GM12878 (cell line): ENCODE results near the gene LIN7C. TPM values are rescaled to one million over a fixed set of nuclear protein-coding genes. Genes with fewer than 3 reads are reported as not detected.

Experiments
- ATAC-seq: fragments of 200-7000 bp; cut with Tn5 transposase; 3 replicates; pipeline ENCODE4 v1.9.1; 2020; ENCODE audit warnings: mild to moderate bottlenecking, moderate library complexity
- BruUV-seq: library from RNA; stranded (reverse); fragments of 400-500 nt; replicated peaks from 2 replicates; lab custom pipeline; 2021; lab: Mats Ljungman, UMichigan
- CTCF ChIA-PET: fragments of 300-600 bp; sonication (Branson Sonifier 250); formaldehyde crosslinking; extraction: SDS; loops from one replicate; lab custom pipeline; 2021; ENCODE audit warnings: inconsistent platforms; lab: Yijun Ruan, JAX
- POLR2A ChIA-PET: fragments of 350-600 bp; formaldehyde crosslinking; extraction: SDS; loops from one replicate; lab custom pipeline; 2021; ENCODE audit warnings: inconsistent platforms; lab: Charles Lee
- RAD21 ChIA-PET: fragments of 300-600 bp; sonication (Branson Sonifier 250); formaldehyde crosslinking; loops from one replicate; lab custom pipeline; 2023; ENCODE audit warnings: antibody characterized with exemption; ENCODE audit not compliant: unreplicated experiment; lab: Charles Lee
- SMC1A ChIA-PET: fragments of 300-600 bp; sonication (Branson Sonifier 250); formaldehyde crosslinking; loops from one replicate; lab custom pipeline; 2023; ENCODE audit not compliant: unreplicated experiment, uncharacterized antibody; lab: Charles Lee
- DNase-seq: peaks from one replicate; pipeline ENCODE4 v3.0.0-alpha.2; 2011; ENCODE audit warnings: low read depth, low spot score
- FAIRE-seq: peaks from 3 replicates; lab custom pipeline; 2011; peaks lifted over from hg19 to GRCh38; lab: Jason Lieb, UNC
- H2AFZ ChIP-seq: 2 replicates; pipeline ENCODE4 v1.6.0; 2011; ENCODE audit warnings: low read depth, low read length, control low read depth; ENCODE audit not compliant: control insufficient read depth
- H3K27ac ChIP-seq: 2 replicates; pipeline ENCODE4 v1.5.1; 2011; ENCODE audit warnings: control low read depth; ENCODE audit not compliant: control insufficient read depth, insufficient read depth
- H3K27me3 ChIP-seq, 2 experiments: replicated peaks in 1 of 2; 2 replicates each; pipeline versions ENCODE4 v1.6.0 to v1.6.1; 2011; ENCODE audit warnings: low read length in 1 of 2; ENCODE audit not compliant: control insufficient read depth in 2 of 2, insufficient read depth in 2 of 2
- H3K36me3 ChIP-seq, 2 experiments: 2 replicates each; pipeline ENCODE4 v1.5.1; 2011; ENCODE audit warnings: low read length in 1 of 2; ENCODE audit not compliant: control insufficient read depth in 2 of 2, insufficient read depth in 2 of 2
- H3K4me1 ChIP-seq: 2 replicates; pipeline ENCODE4 v1.6.1; 2011; ENCODE audit warnings: mild to moderate bottlenecking, low read length, moderate library complexity, mixed read lengths; ENCODE audit not compliant: control insufficient read depth, insufficient read depth
- H3K4me2 ChIP-seq: 2 replicates; pipeline ENCODE4 v1.6.0; 2011; ENCODE audit warnings: control low read depth; ENCODE audit not compliant: control insufficient read depth, insufficient read depth
- H3K4me3 ChIP-seq: fragments of 200-600 bp; sonication (generic); 2 replicates; pipeline ENCODE4 v1.5.1; 2016
- H3K79me2 ChIP-seq: 2 replicates; pipeline ENCODE4 v1.6.0; 2011; ENCODE audit warnings: low read length; ENCODE audit not compliant: control insufficient read depth, insufficient read depth
- H3K9ac ChIP-seq: 2 replicates; pipeline ENCODE4 v1.8.0; 2011; ENCODE audit warnings: low read length, control low read depth, mixed read lengths; ENCODE audit not compliant: control insufficient read depth, insufficient read depth
- H3K9me3 ChIP-seq: replicated peaks from 3 replicates; pipeline ENCODE4 v1.5.1; 2011; ENCODE audit warnings: mild to moderate bottlenecking, low read length; ENCODE audit not compliant: control insufficient read depth, insufficient read depth
- H4K20me1 ChIP-seq: 2 replicates; pipeline ENCODE4 v1.6.0; 2011; ENCODE audit not compliant: control insufficient read depth, insufficient read depth
- ATF7 ChIP-seq: fragments of 450-650 bp; IDR thresholded peaks from 2 replicates; pipeline ENCODE4 v1.6.1; 2016; ENCODE audit warnings: low read depth, mild to moderate bottlenecking
- BHLHE40 ChIP-seq, 2 experiments: fragments of 450-650 bp in 1 of 2; IDR thresholded peaks; 2 replicates each; pipeline ENCODE4 v1.6.1; 2011 to 2017; ENCODE audit warnings: low read depth in 2 of 2, borderline replicate concordance in 1 of 2, improper control_type of control experiment in 1 of 2, low read length in 1 of 2, mild to moderate bottlenecking in 1 of 2
- HCFC1 ChIP-seq: fragments of 150-350 bp; IDR thresholded peaks from 2 replicates; pipeline ENCODE4 v1.6.1; 2014; ENCODE audit warnings: low read length
- MEF2A ChIP-seq: IDR thresholded peaks from 2 replicates; pipeline ENCODE4 v1.6.1; 2011; ENCODE audit warnings: low read depth, mild to moderate bottlenecking, low read length, moderate library complexity; ENCODE audit not compliant: insufficient read depth
- NFYB ChIP-seq: IDR thresholded peaks from 2 replicates; pipeline ENCODE4 v1.6.1; 2011; ENCODE audit warnings: low read depth, mild to moderate bottlenecking, low read length, improper control_type of control experiment, moderate library complexity; ENCODE audit not compliant: insufficient read depth
- PAX8 ChIP-seq: fragments of 450-650 bp; IDR thresholded peaks from 2 replicates; pipeline ENCODE4 v1.6.1; 2017; ENCODE audit warnings: mild to moderate bottlenecking, moderate library complexity
- POLR2A ChIP-seq: IDR thresholded peaks from 2 replicates; pipeline ENCODE4 v1.6.1; 2011; ENCODE audit warnings: low read depth, mild to moderate bottlenecking, low read length
- RAD21 ChIP-seq: IDR thresholded peaks from 2 replicates; pipeline ENCODE4 v1.6.1; 2011; ENCODE audit warnings: mild to moderate bottlenecking, low read depth, low read length, moderate library complexity; ENCODE audit not compliant: insufficient read depth
- RUNX3 ChIP-seq: IDR thresholded peaks from 2 replicates; pipeline ENCODE4 v1.6.1; 2012; ENCODE audit warnings: low read length, inconsistent platforms
- SMC3 ChIP-seq: IDR thresholded peaks from 2 replicates; pipeline ENCODE4 v1.6.1; 2011; ENCODE audit warnings: low read length, improper control_type of control experiment, borderline replicate concordance
- SREBF2 ChIP-seq: IDR thresholded peaks from 2 replicates; pipeline ENCODE4 v1.6.1; 2012; ENCODE audit warnings: mild to moderate bottlenecking, low read length
- ZNF24 ChIP-seq: fragments of 450-650 bp; IDR thresholded peaks from 2 replicates; pipeline ENCODE4 v1.6.1; 2017; ENCODE audit warnings: antibody characterized with exemption, mild to moderate bottlenecking
- in situ Hi-C: fragments of 300-500 bp; cut with MboI; formaldehyde crosslinking; loops from 9 replicates; pipeline ENCODE4 v1.14.3; 2018; ENCODE audit warnings: mixed read lengths
- intact Hi-C: fragments of 100-400 bp; cut with micrococcal nuclease; formaldehyde crosslinking; loops from one replicate; pipeline ENCODE4 v1.14.2; 2022; ENCODE audit not compliant: unreplicated experiment
- polyA plus RNA-seq, 11 experiments: library from polyadenylated mRNA; depleted of rRNA in 4 of 11; unstranded in 6 of 11; stranded (reverse) in 5 of 11; fragments of >200 nt; fragmentation: Nextera tagmentation in 4 of 11; fragmentation: Illumina TruSeq in 1 of 11; extraction: Ambion mirVana in 4 of 11; extraction: Trizol in 1 of 11; gene quantifications; 1 replicate in 1 of 11; 2 replicates in 10 of 11; pipeline versions ENCODE4 v1.2.1 to v1.2.3, GENCODE V29; 2011 to 2016; ENCODE audit warnings: inconsistent platforms in 2 of 11, missing spikeins in 2 of 11, low read depth in 1 of 11
- total RNA-seq, 4 experiments: library from RNA; depleted of rRNA in 3 of 4; stranded (reverse); fragments of >200 nt in 3 of 4; fragmentation: Illumina TruSeq in 1 of 4; extraction: Trizol in 1 of 4; gene quantifications; 2 replicates each; pipeline versions ENCODE4 v1.2.1 to v1.2.3, GENCODE V29; 2013 to 2021
- TF ChIP-seq, protein P1 (sequence below): fragments of 150-350 bp; IDR thresholded peaks from 2 replicates; pipeline ENCODE4 v1.6.1; 2016; ENCODE audit warnings: low read depth, low read length
- TF ChIP-seq, protein P2 (sequence below), 3 experiments: IDR thresholded peaks in 2 of 3; conservative IDR thresholded peaks in 1 of 3; 2 replicates each; pipeline ENCODE4 v1.5.1; 2011; ENCODE audit warnings: low read depth in 3 of 3, low read length in 3 of 3, mild to moderate bottlenecking in 3 of 3, control low read depth in 2 of 3, moderate library complexity in 2 of 3, inconsistent platforms in 1 of 3, mixed read lengths in 1 of 3; ENCODE audit not compliant: control insufficient read depth in 2 of 3, insufficient read depth in 1 of 3; ENCODE audit errors: extremely low read depth in 1 of 3

The LIN7C gene
- total and polyA plus RNA-seq, 10 of the 15 experiments (the other 5 are each of a cell fraction or from before 2014, with no cell fraction given): 6.0 to 23.7 (median 15.1) TPM

DNA sequence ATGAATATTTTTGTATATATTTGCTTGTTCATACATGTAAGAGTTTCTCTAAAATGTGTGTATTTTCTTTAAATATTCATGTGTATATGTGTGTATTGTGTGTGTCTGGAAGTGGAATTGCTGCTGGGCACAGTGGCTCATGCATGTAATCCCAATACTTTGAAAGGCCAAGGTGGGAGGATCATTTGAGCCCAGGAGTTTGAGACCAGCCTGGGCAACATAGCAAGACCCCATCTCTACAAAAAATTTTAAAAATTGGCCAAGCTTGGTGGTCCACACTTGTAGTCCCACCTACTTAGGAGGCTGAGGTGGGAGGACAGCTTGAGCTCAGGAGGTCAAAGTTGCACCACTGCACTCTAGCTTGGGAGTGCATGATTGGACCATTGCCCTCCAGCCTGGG is 29.3 kb downstream of the LIN7C start:
- Histone ChIP-seq H3K27ac (no peak overlapping the region), H4K20me1 (no peaks in the 10 kb centered on the region), H3K36me3 (no peaks in the 10 kb centered on the region), H2AFZ (no peak overlapping the region), H3K9me3 (no peaks in the 10 kb centered on the region), H3K79me2 (no peaks in the 10 kb centered on the region), H3K4me1 (no peaks in the 10 kb centered on the region), H3K9ac (no peak overlapping the region), H3K27me3 (no peaks in the 10 kb centered on the region; a peak in 1 of 4 replicates), H3K4me2 (no peak overlapping the region), H3K4me3 (no peak overlapping the region)
- DNase-seq (no peak), FAIRE-seq (no peak), ATAC-seq (no peak)
- no TSS peak for BruUV-seq
- in situ Hi-C loops: loop anchor here (5.0 to 10.0 kb wide), 2 partner anchors 720 to 1182 kb away; no protein-coding TSS in a partner anchor
- ChIA-PET POLR2A (no interaction called here), SMC1A (interaction anchor here (2.8 kb wide), 1 partner anchor 9 kb away, joined by 15 read pairs; no protein-coding TSS in a partner anchor), RAD21 (no interaction called here), CTCF (interaction anchor here (1.4 kb wide), 1 partner anchor 9 kb away, joined by 3 read pairs; no protein-coding TSS in a partner anchor)
- intact Hi-C loops: no loop called here
- no peak for TF ChIP-seq PAX8
- no peak for TF ChIP-seq RAD21
- no peak for TF ChIP-seq ZNF24
- TF ChIP-seq RUNX3: no peak
- no peak for TF ChIP-seq MEF2A
- TF ChIP-seq, protein P1, sequence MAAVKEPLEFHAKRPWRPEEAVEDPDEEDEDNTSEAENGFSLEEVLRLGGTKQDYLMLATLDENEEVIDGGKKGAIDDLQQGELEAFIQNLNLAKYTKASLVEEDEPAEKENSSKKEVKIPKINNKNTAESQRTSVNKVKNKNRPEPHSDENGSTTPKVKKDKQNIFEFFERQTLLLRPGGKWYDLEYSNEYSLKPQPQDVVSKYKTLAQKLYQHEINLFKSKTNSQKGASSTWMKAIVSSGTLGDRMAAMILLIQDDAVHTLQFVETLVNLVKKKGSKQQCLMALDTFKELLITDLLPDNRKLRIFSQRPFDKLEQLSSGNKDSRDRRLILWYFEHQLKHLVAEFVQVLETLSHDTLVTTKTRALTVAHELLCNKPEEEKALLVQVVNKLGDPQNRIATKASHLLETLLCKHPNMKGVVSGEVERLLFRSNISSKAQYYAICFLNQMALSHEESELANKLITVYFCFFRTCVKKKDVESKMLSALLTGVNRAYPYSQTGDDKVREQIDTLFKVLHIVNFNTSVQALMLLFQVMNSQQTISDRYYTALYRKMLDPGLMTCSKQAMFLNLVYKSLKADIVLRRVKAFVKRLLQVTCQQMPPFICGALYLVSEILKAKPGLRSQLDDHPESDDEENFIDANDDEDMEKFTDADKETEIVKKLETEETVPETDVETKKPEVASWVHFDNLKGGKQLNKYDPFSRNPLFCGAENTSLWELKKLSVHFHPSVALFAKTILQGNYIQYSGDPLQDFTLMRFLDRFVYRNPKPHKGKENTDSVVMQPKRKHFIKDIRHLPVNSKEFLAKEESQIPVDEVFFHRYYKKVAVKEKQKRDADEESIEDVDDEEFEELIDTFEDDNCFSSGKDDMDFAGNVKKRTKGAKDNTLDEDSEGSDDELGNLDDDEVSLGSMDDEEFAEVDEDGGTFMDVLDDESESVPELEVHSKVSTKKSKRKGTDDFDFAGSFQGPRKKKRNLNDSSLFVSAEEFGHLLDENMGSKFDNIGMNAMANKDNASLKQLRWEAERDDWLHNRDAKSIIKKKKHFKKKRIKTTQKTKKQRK: no peak
- TF ChIP-seq ATF7: no peak
- TF ChIP-seq BHLHE40 (IDR thresholded peaks at IDR 0.05; ENCODE audit: borderline replicate concordance in 1 of 2, low read depth in 2 of 2, low read length in 1 of 2): no peak
- TF ChIP-seq HCFC1: no peak
- TF ChIP-seq POLR2A: no peak
- TF ChIP-seq, protein P2, sequence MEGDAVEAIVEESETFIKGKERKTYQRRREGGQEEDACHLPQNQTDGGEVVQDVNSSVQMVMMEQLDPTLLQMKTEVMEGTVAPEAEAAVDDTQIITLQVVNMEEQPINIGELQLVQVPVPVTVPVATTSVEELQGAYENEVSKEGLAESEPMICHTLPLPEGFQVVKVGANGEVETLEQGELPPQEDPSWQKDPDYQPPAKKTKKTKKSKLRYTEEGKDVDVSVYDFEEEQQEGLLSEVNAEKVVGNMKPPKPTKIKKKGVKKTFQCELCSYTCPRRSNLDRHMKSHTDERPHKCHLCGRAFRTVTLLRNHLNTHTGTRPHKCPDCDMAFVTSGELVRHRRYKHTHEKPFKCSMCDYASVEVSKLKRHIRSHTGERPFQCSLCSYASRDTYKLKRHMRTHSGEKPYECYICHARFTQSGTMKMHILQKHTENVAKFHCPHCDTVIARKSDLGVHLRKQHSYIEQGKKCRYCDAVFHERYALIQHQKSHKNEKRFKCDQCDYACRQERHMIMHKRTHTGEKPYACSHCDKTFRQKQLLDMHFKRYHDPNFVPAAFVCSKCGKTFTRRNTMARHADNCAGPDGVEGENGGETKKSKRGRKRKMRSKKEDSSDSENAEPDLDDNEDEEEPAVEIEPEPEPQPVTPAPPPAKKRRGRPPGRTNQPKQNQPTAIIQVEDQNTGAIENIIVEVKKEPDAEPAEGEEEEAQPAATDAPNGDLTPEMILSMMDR (IDR thresholded peaks at IDR 0.05 in 2 of 3, conservative IDR thresholded peaks at IDR 0.05 in 1 of 3; ENCODE audit: control insufficient read depth in 2 of 3, extremely low read depth in 1 of 3, insufficient read depth in 1 of 3, low read depth in 3 of 3, low read length in 3 of 3): no peak
- no peak for TF ChIP-seq SREBF2
- TF ChIP-seq SMC3: no peak
- TF ChIP-seq NFYB: no peak
